IMR-90 (cell line): ENCODE results near the gene CAVIN1.
A peak's percentile ranks its signal among the peaks of the same experiment; 100 is the strongest.

ENCODE experiments used
- CEBPB ChIP-seq: IDR thresholded peaks from 2 replicates; pipeline ENCODE4 v1.6.1; 2012; ENCODE audit warnings: low read depth, low read length, improper control_type of control experiment
- MXI1 ChIP-seq: IDR thresholded peaks from 2 replicates; pipeline ENCODE4 v1.6.1; 2012; ENCODE audit warnings: low read depth, mild to moderate bottlenecking, low read length, moderate library complexity, borderline replicate concordance
- POLR2A ChIP-seq: IDR thresholded peaks from 2 replicates; pipeline ENCODE4 v1.6.1; 2012; ENCODE audit warnings: mild to moderate bottlenecking, low read depth, low read length
- SMC3 ChIP-seq: fragments of 150-350 bp; IDR thresholded peaks from 2 replicates; pipeline ENCODE4 v1.6.1; 2016; ENCODE audit warnings: low read depth, mild to moderate bottlenecking, antibody characterized with exemption, low read length, moderate library complexity
- TF ChIP-seq, protein P1 (sequence below): fragments of 150-350 bp; IDR thresholded peaks from 2 replicates; pipeline ENCODE4 v1.6.1; 2016; ENCODE audit warnings: low read depth, mild to moderate bottlenecking, low read length, moderate library complexity, borderline replicate concordance
- TF ChIP-seq, protein P2 (sequence below): conservative IDR thresholded peaks from 2 replicates; pipeline ENCODE4 v1.5.1; 2012; ENCODE audit warnings: mild to moderate bottlenecking, low read depth, low read length, improper control_type of control experiment

DNA sequence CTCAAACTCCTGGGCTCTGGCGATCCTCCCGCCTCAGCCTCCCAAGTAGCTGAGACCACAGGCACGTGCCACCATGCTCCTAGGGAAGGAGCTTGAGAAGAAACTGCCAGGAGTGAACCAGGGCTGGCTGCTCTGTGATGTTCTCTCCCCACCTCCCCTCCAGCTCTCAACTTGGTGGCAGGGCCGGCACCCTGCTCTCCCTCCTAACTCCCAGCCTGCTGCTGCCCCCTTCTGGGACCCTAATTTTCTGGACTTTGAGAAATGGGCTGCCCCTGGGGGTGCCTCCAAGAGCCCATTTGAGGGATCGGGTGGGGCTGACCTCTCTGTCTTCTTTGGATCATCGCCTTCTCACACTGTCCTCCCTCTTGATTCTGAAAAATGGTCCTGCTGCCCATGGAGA is 19.9 kb downstream of the CAVIN1 start:
- TF ChIP-seq, protein P1, sequence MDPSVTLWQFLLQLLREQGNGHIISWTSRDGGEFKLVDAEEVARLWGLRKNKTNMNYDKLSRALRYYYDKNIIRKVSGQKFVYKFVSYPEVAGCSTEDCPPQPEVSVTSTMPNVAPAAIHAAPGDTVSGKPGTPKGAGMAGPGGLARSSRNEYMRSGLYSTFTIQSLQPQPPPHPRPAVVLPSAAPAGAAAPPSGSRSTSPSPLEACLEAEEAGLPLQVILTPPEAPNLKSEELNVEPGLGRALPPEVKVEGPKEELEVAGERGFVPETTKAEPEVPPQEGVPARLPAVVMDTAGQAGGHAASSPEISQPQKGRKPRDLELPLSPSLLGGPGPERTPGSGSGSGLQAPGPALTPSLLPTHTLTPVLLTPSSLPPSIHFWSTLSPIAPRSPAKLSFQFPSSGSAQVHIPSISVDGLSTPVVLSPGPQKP, result no peak
- no peak for TF ChIP-seq MXI1
- TF ChIP-seq CEBPB, result no peak
- TF ChIP-seq, protein P2, sequence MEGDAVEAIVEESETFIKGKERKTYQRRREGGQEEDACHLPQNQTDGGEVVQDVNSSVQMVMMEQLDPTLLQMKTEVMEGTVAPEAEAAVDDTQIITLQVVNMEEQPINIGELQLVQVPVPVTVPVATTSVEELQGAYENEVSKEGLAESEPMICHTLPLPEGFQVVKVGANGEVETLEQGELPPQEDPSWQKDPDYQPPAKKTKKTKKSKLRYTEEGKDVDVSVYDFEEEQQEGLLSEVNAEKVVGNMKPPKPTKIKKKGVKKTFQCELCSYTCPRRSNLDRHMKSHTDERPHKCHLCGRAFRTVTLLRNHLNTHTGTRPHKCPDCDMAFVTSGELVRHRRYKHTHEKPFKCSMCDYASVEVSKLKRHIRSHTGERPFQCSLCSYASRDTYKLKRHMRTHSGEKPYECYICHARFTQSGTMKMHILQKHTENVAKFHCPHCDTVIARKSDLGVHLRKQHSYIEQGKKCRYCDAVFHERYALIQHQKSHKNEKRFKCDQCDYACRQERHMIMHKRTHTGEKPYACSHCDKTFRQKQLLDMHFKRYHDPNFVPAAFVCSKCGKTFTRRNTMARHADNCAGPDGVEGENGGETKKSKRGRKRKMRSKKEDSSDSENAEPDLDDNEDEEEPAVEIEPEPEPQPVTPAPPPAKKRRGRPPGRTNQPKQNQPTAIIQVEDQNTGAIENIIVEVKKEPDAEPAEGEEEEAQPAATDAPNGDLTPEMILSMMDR, result 0 out of 2 replicates have a peak, but pooled peaks have one; percentile 26
- TF ChIP-seq SMC3, result no peak
- TF ChIP-seq POLR2A, result no peak
